Body of pancreas (tissue), 4 donors: ENCODE data around the gene RFESD. TPM values are rescaled to one million over a fixed set of nuclear protein-coding genes. Genes with fewer than 3 reads are reported as not detected.

ENCODE experiments used
- ATAC-seq: fragments of 150-250 bp; one replicate; pipeline ENCODE4 v1.9.1; 2016
- DNase-seq, 4 donors: peaks; one replicate each; pipeline ENCODE4 v3.0.0-alpha.2; 2019
- H3K27ac ChIP-seq, 4 donors: fragments of 200-600 bp; sonication (generic); 1 replicate in 3 of 4; 2 replicates in 1 of 4; pipeline versions ENCODE4 v1.5.1 to v1.6.1; 2016 to 2019; ENCODE audit warnings: mild to moderate bottlenecking in 1 of 4, mixed read lengths in 1 of 4, moderate library complexity in 1 of 4
- H3K27me3 ChIP-seq, 2 donors: fragments of 200-600 bp; sonication (generic); one replicate each; pipeline ENCODE4 v1.6.0; 2016; ENCODE audit warnings: mild to moderate bottlenecking in 1 of 2
- H3K36me3 ChIP-seq, 2 donors: fragments of 200-600 bp; sonication (generic); replicated peaks in 1 of 2; 2 replicates each; pipeline ENCODE4 v1.5.1; 2016; ENCODE audit warnings: low read depth in 2 of 2; ENCODE audit not compliant: insufficient read depth in 1 of 2
- H3K4me1 ChIP-seq: fragments of 200-600 bp; sonication (generic); one replicate; pipeline ENCODE4 v1.6.0; 2016
- H3K4me3 ChIP-seq, 2 donors: fragments of 200-600 bp; sonication (generic); 1 replicate in 1 of 2; 2 replicates in 1 of 2; pipeline ENCODE4 v1.5.1; 2016 to 2019
- H3K9me3 ChIP-seq, 3 donors: fragments of 200-600 bp; sonication (generic); 1 replicate in 2 of 3; 2 replicates in 1 of 3; pipeline ENCODE4 v1.5.1; 2016
- POLR2A ChIP-seq, 3 donors: fragments of 450-650 bp; IDR thresholded peaks; one replicate each; pipeline ENCODE4 v1.6.1; 2016; ENCODE audit warnings: antibody characterized with exemption in 3 of 3, mild to moderate bottlenecking in 2 of 3
- WGBS, 2 donors: methylation state at CpG; one replicate each; pipeline ENCODE4 v1.1.5; 2017; 5-methylcytosine and 5-hydroxymethylcytosine counted together
- intact Hi-C: fragments of 100-400 bp; cut with DNase I; formaldehyde crosslinking; loops from one replicate; pipeline ENCODE4 v1.15.1; 2023
- total RNA-seq, 2 donors: library from RNA; depleted of rRNA; stranded (reverse); fragments of >200 nt; gene quantifications; one replicate each; pipeline ENCODE4 v1.1.0, GENCODE V29; 2016
- TF ChIP-seq, protein P1 (sequence below), 7 experiments: fragments of 450-650 bp in 4 of 7; fragments of 200-600 bp in 3 of 7; sonication (generic) in 3 of 7; IDR thresholded peaks; one replicate each; pipeline ENCODE4 v1.5.1; 2016 to 2019; ENCODE audit warnings: antibody characterized with exemption in 7 of 7

RFESD gene
- total RNA-seq, 2 donors from 2014 or later = 9.3 TPM; not detected in 1

DNA sequence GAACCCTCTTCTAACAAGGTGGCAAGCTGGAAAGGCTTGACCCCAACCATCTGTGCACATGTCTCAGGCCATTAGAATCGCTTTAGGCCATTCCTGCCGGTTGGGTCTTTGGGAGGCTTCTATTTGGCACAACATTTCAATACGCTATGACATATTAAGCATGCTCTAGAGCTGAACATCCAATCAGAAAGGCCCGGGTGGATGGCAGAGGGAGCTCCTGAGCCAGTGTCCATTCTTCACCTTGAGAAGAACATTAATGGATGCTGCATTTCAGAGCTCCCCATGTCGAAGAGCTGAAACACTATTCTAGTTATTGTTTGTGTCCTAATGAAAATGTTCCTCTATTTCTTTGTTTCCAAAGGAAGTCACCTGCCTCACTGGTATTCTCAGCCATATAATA, 23.4 kb downstream of the RFESD start:
- no peak for ATAC-seq
- WGBS, 2 donors = 88 to 91% methylated on average over 5 of the region's 5 CpGs

DNA sequence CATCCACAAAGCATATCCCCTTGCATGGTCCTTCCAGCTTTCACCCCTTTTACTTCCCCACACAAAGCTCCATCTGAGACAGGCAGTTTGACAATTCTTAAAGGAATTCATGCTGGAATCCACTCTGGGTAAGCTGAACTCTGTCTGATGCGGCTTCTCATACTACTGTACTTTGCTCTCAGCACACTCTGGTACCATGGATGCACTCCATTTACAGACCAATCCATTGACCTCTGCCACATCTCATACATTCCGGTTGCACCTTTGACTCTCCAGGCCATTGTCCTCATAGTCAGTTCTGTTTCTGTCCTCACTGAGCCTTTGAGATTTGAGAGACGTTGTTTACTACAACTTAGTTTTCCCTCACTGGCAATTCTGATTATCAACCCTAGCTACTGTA, 24.0 kb downstream of the RFESD start:
- TF ChIP-seq POLR2A (IDR thresholded peaks at IDR 0.05) = no peak
- TF ChIP-seq, protein P1, sequence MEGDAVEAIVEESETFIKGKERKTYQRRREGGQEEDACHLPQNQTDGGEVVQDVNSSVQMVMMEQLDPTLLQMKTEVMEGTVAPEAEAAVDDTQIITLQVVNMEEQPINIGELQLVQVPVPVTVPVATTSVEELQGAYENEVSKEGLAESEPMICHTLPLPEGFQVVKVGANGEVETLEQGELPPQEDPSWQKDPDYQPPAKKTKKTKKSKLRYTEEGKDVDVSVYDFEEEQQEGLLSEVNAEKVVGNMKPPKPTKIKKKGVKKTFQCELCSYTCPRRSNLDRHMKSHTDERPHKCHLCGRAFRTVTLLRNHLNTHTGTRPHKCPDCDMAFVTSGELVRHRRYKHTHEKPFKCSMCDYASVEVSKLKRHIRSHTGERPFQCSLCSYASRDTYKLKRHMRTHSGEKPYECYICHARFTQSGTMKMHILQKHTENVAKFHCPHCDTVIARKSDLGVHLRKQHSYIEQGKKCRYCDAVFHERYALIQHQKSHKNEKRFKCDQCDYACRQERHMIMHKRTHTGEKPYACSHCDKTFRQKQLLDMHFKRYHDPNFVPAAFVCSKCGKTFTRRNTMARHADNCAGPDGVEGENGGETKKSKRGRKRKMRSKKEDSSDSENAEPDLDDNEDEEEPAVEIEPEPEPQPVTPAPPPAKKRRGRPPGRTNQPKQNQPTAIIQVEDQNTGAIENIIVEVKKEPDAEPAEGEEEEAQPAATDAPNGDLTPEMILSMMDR (IDR thresholded peaks at IDR 0.05) = no peak
- Histone ChIP-seq H3K4me1 (peaks cover 7% of the 10 kb centered on the region), H3K27ac (no peak overlapping the region), H3K9me3 (no peaks in the 10 kb centered on the region), H3K27me3 (no peaks in the 10 kb centered on the region), H3K4me3 (no peak overlapping the region), H3K36me3 (no peaks in the 10 kb centered on the region)
- intact Hi-C loops = no loop called here
- no peak for DNase-seq
- no peak for ATAC-seq
- 93 to 99% methylated on average over 3 of the region's 3 CpGs for WGBS, 2 donors

More for the DNA sequence above, 23.4 kb downstream of the RFESD start:
- peaks cover 7% of the 10 kb centered on the region for H3K4me1 ChIP-seq
- no peak overlapping the region for H3K4me3 ChIP-seq
- no peaks in the 10 kb centered on the region for H3K27me3 ChIP-seq
- intact Hi-C loops = loop anchor here (10.0 kb wide), 1 partner anchor 65 kb away; the partner anchor contains the start of gene RHOBTB3
- H3K36me3 ChIP-seq = no peaks in the 10 kb centered on the region
- no peak for DNase-seq
- no peaks in the 10 kb centered on the region for H3K9me3 ChIP-seq
- no peak overlapping the region for H3K27ac ChIP-seq
- no peak for TF ChIP-seq POLR2A (IDR thresholded peaks at IDR 0.05)
- TF ChIP-seq, protein P1 (IDR thresholded peaks at IDR 0.05) = no peak

DNA sequence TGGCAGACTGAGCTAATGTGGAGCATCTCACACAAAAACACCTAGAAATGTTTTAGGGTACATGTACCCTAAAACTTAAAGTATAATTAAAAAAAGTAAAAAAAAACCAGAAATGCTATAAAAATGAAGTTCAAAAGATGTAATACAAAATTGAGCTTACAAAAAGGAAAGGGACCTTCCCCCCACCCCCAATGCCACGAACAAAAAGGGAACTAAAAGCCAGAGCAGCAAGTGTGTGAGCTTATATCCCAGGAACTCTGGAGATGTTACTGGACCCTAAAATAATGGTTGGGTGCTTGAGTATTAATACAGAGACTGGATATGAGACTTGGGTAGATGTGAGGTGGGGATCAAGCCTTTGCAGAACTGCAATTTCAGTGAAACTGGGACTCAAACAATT, 25.2 kb downstream of the RFESD start:
- ATAC-seq = no peak
- no peaks in the 10 kb centered on the region for H3K36me3 ChIP-seq
- DNase-seq = no peak
- WGBS, 2 donors = 83 to 93% methylated on average over 1 of the region's 1 CpG
- H3K4me1 ChIP-seq = peaks cover 7% of the 10 kb centered on the region
- no peaks in the 10 kb centered on the region for H3K9me3 ChIP-seq
- no peak overlapping the region for H3K4me3 ChIP-seq
- no peaks in the 10 kb centered on the region for H3K27me3 ChIP-seq
- no peak overlapping the region for H3K27ac ChIP-seq
- TF ChIP-seq, protein P1 (IDR thresholded peaks at IDR 0.05) = no peak
- no peak for TF ChIP-seq POLR2A (IDR thresholded peaks at IDR 0.05)
- intact Hi-C loops = no loop called here

DNA sequence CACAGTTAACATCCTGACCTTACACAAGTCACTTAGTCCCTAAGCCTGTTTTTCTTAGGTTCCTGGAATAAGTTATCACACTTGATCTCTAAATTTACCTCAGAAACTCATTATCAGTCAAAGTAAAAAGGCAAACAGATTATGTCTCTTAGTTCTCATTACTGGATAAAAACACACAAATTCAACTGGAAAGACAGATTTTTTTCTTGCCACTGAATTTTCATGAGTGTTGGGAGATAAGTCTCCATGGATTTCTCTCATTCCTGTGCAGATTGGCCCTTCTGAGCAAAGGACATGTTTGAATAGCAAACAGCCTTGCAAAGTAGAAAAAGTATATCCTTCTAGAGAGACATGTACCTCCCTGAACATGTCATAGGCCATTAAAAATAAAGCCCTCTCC, 26.1 kb downstream of the RFESD start:
- intact Hi-C loops = no loop called here
- no peak for ATAC-seq
- no peak for DNase-seq
- TF ChIP-seq POLR2A (IDR thresholded peaks at IDR 0.05) = no peak
- TF ChIP-seq, protein P1 (IDR thresholded peaks at IDR 0.05) = no peak
- H3K36me3 ChIP-seq = no peaks in the 10 kb centered on the region
- no peak overlapping the region for H3K27ac ChIP-seq
- H3K4me1 ChIP-seq = peaks cover 3% of the 10 kb centered on the region
- no peaks in the 10 kb centered on the region for H3K27me3 ChIP-seq
- H3K9me3 ChIP-seq = no peaks in the 10 kb centered on the region
- H3K4me3 ChIP-seq = no peak overlapping the region

DNA sequence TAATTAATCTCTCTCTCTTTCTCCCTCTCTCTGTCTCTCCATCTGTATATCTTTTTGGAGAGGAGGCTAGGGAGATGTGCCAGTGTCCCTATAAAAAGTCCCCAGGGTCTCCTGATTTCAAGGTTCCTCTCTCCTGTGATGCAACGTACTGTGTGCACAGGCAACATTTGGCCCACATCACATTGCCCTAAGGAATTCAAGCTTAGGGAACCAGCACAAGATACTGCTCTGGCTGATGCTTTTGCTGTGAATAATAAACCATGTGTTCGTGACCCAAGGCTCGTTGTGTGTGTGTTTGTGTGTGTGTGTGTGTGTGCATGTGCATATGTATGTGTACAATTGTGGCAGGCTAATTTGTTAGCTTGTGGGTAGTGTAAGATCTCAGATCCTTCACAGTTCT, 26.5 kb downstream of the RFESD start:
- H3K27ac ChIP-seq = no peak overlapping the region
- H3K36me3 ChIP-seq = no peaks in the 10 kb centered on the region
- no peak for ATAC-seq
- no peak for TF ChIP-seq POLR2A (IDR thresholded peaks at IDR 0.05)
- TF ChIP-seq, protein P1 (IDR thresholded peaks at IDR 0.05) = no peak
- H3K4me1 ChIP-seq = no peaks in the 10 kb centered on the region
- DNase-seq = peak in 3 of 4 donors; percentile 13 to 25 (median 14)
- no peak overlapping the region for H3K4me3 ChIP-seq
- H3K9me3 ChIP-seq = no peaks in the 10 kb centered on the region
- H3K27me3 ChIP-seq = no peaks in the 10 kb centered on the region
- intact Hi-C loops = no loop called here
- 44 to 50% methylated on average over 3 of the region's 3 CpGs for WGBS, 2 donors
